ENCODE measurements around the gene GSTT4.

DNA sequence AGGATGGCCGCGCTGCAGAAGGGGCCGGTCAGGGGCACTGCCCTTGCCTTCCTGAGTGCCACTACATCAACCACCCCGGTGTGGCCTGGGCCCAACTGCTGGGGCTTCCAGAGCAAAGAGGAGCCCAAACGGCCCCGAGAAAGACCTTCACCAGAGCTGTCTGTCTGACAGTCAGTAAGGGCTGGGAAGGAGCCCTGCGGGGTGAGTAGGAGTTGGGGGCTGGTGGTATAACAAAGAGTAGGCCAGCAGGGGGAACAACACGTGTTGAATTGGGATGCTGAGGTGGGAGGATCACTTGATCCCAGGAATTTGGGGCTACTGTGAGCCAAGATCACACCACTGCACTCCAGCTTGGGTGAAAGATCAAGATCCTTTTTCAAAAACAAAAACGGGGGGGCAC lies 3.9 kb downstream of the GSTT4 start:
- TF ChIP-seq, protein P1, sequence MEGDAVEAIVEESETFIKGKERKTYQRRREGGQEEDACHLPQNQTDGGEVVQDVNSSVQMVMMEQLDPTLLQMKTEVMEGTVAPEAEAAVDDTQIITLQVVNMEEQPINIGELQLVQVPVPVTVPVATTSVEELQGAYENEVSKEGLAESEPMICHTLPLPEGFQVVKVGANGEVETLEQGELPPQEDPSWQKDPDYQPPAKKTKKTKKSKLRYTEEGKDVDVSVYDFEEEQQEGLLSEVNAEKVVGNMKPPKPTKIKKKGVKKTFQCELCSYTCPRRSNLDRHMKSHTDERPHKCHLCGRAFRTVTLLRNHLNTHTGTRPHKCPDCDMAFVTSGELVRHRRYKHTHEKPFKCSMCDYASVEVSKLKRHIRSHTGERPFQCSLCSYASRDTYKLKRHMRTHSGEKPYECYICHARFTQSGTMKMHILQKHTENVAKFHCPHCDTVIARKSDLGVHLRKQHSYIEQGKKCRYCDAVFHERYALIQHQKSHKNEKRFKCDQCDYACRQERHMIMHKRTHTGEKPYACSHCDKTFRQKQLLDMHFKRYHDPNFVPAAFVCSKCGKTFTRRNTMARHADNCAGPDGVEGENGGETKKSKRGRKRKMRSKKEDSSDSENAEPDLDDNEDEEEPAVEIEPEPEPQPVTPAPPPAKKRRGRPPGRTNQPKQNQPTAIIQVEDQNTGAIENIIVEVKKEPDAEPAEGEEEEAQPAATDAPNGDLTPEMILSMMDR (IDR thresholded peaks at IDR 0.05; ENCODE audit: borderline replicate concordance, extremely low read depth, low read length, poor library complexity, severe bottlenecking), result no peak
- TF ChIP-seq EZH2 (IDR thresholded peaks at IDR 0.05; ENCODE audit: borderline replicate concordance, low read depth, low read length, severe bottlenecking), result no peak
